ENCODE measurements around the gene SUSD3.

DNA sequence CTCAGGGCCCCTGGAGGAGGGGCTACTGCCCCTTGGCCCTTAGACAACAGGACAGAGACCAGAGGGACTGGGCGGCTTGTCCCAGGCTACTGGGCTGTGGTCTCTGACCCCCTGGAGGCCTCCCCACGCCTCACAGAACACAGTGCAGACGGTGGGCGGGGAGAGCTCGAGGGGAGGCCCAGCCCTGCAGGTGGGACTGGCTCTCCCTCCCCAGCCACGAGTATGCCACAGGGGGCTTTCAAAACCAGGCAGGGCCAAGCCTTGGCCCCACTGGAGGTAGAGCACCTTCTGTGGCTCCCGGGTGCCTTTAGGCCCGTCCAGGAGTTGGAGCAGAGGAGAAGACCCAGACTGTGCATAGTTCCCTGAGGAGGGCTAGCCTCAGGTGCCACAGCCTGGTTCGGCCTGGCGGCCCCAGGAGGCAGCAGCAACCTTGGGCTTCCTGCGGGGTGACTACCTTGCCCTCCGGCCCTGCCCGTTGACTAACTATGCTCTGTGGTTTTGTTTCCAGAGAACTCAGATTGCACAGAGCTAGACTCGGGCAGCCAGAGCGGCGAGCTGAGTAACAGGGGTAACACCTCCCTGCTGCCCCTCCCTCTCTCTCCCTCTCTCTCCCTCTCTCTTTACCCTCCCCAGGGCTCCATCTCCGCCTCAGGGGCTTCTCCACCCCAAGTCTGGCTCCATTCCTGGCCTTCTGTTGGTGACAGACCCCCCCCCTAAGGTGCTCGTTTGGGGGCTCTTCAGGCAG lies 53.0 kb downstream of the SUSD3 start:
- TF ChIP-seq EP300 (IDR thresholded peaks at IDR 0.05; ENCODE audit: borderline replicate concordance) = no peak
- no peak for TF ChIP-seq CEBPB (IDR thresholded peaks at IDR 0.05)
- no peak for TF ChIP-seq EGR1 (IDR thresholded peaks at IDR 0.05)
- no peak for TF ChIP-seq TAF1 (IDR thresholded peaks at IDR 0.05; ENCODE audit: low read depth)
- TF ChIP-seq RAD21 (IDR thresholded peaks at IDR 0.05; ENCODE audit: low read depth) = no peak
- TF ChIP-seq TCF12 (IDR thresholded peaks at IDR 0.05; ENCODE audit: low read depth) = no peak
- TF ChIP-seq, protein P1, sequence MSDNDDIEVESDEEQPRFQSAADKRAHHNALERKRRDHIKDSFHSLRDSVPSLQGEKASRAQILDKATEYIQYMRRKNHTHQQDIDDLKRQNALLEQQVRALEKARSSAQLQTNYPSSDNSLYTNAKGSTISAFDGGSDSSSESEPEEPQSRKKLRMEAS (IDR thresholded peaks at IDR 0.05) = no peak
- no peak for TF ChIP-seq YY1 (IDR thresholded peaks at IDR 0.05; ENCODE audit: low read depth)
- TF ChIP-seq, protein P2, sequence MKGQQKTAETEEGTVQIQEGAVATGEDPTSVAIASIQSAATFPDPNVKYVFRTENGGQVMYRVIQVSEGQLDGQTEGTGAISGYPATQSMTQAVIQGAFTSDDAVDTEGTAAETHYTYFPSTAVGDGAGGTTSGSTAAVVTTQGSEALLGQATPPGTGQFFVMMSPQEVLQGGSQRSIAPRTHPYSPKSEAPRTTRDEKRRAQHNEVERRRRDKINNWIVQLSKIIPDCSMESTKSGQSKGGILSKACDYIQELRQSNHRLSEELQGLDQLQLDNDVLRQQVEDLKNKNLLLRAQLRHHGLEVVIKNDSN (IDR thresholded peaks at IDR 0.05) = no peak
- no peak for TF ChIP-seq ZBTB7A (IDR thresholded peaks at IDR 0.05; ENCODE audit: low read depth)
- TF ChIP-seq, protein P3, sequence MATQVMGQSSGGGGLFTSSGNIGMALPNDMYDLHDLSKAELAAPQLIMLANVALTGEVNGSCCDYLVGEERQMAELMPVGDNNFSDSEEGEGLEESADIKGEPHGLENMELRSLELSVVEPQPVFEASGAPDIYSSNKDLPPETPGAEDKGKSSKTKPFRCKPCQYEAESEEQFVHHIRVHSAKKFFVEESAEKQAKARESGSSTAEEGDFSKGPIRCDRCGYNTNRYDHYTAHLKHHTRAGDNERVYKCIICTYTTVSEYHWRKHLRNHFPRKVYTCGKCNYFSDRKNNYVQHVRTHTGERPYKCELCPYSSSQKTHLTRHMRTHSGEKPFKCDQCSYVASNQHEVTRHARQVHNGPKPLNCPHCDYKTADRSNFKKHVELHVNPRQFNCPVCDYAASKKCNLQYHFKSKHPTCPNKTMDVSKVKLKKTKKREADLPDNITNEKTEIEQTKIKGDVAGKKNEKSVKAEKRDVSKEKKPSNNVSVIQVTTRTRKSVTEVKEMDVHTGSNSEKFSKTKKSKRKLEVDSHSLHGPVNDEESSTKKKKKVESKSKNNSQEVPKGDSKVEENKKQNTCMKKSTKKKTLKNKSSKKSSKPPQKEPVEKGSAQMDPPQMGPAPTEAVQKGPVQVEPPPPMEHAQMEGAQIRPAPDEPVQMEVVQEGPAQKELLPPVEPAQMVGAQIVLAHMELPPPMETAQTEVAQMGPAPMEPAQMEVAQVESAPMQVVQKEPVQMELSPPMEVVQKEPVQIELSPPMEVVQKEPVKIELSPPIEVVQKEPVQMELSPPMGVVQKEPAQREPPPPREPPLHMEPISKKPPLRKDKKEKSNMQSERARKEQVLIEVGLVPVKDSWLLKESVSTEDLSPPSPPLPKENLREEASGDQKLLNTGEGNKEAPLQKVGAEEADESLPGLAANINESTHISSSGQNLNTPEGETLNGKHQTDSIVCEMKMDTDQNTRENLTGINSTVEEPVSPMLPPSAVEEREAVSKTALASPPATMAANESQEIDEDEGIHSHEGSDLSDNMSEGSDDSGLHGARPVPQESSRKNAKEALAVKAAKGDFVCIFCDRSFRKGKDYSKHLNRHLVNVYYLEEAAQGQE (IDR thresholded peaks at IDR 0.05; ENCODE audit: low read depth) = no peak
- no peak for TF ChIP-seq CREB1 (IDR thresholded peaks at IDR 0.05; ENCODE audit: low read depth)
